ENCODE results near the gene RESF1. TPM values are rescaled to one million over a fixed set of nuclear protein-coding genes. Genes with fewer than 3 reads are reported as not detected.
"Not testable (repeated sequence)": the region's sequence is repeated elsewhere in the genome, so short reads cannot be mapped to it uniquely, and the experiment has no call there.

RESF1 gene
- total RNA-seq, 2 donors from 2014 or later: 20.8 to 34.2 TPM

DNA sequence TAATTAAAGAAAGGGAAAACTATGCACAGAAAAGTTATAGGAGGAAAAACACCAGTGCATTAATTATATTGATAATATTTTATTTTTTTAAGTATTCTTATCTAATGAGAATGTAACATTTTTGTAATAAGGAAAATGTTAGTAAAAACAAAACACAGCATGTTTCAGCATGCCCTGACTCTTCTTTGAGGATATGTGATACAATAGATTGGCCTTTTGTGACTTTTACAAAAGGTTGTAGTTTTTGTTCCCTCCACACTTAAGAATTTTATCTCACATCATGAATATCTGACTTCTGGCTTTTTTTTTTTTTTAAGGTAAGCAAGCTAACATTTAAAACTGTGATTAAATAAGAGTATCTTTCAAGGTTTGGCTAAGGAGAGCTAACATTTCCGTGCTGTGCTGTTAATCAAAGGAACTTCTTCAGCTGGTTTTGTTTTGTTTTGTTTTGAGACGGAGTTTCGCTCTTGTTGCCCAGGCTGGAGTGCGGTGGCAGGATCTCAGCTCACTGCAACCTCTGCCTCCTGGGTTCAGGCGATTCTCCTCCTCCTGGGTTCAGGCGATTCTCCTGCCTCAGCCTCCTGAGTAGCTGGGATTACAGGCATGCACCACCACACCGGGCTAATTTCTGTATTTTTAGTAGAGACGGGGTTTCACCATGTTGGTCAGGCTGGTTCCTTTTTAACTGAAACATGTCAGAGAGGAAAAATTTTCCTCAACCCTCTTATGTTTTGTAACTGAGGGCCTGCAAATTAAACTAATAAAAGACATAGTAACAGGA, 30.8 kb upstream of the RESF1 start:
- TF ChIP-seq, protein P1, sequence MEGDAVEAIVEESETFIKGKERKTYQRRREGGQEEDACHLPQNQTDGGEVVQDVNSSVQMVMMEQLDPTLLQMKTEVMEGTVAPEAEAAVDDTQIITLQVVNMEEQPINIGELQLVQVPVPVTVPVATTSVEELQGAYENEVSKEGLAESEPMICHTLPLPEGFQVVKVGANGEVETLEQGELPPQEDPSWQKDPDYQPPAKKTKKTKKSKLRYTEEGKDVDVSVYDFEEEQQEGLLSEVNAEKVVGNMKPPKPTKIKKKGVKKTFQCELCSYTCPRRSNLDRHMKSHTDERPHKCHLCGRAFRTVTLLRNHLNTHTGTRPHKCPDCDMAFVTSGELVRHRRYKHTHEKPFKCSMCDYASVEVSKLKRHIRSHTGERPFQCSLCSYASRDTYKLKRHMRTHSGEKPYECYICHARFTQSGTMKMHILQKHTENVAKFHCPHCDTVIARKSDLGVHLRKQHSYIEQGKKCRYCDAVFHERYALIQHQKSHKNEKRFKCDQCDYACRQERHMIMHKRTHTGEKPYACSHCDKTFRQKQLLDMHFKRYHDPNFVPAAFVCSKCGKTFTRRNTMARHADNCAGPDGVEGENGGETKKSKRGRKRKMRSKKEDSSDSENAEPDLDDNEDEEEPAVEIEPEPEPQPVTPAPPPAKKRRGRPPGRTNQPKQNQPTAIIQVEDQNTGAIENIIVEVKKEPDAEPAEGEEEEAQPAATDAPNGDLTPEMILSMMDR (IDR thresholded peaks at IDR 0.05): no peak
- DNase-seq: no peak
- intact Hi-C loops (cut with DNase I): no loop called here

DNA sequence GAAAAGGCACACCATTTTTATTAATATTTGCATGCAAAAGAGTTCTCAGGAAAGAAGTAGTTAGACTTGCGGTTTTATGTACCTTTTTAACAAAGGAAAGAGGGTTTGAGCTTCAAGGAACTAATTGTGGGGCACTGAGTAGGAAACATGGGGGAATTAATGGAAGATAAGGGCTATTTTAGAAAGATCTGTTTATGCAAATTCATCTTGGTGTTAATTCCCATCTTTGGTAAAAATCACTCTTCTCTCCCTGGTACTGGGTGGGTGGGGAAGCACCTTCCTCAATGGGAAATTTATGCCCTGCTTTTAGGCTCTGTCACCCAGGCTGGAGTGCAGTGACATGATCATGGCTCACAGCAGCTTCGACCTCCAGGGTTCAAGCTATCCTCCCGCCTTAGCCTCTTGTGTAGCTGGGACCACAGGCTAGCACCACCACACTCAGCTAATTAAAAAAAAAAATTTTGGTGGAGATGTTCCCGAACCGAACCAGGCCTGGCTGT, 30.1 kb upstream of the RESF1 start:
- no peak overlapping the region for H3K27ac ChIP-seq

More for the DNA sequence above, 30.8 kb upstream of the RESF1 start:
- H3K36me3 ChIP-seq: no peaks in the 10 kb centered on the region
- no peaks in the 10 kb centered on the region for H3K4me1 ChIP-seq
- H3K27me3 ChIP-seq: no peaks in the 10 kb centered on the region
- no peak overlapping the region for H3K27ac ChIP-seq
- no peaks in the 10 kb centered on the region for H3K9me3 ChIP-seq
- no peak overlapping the region for H3K9ac ChIP-seq (ENCODE audit: low read depth in 2 of 2, low read length in 2 of 2)
- no peak overlapping the region for H3K4me3 ChIP-seq

DNA sequence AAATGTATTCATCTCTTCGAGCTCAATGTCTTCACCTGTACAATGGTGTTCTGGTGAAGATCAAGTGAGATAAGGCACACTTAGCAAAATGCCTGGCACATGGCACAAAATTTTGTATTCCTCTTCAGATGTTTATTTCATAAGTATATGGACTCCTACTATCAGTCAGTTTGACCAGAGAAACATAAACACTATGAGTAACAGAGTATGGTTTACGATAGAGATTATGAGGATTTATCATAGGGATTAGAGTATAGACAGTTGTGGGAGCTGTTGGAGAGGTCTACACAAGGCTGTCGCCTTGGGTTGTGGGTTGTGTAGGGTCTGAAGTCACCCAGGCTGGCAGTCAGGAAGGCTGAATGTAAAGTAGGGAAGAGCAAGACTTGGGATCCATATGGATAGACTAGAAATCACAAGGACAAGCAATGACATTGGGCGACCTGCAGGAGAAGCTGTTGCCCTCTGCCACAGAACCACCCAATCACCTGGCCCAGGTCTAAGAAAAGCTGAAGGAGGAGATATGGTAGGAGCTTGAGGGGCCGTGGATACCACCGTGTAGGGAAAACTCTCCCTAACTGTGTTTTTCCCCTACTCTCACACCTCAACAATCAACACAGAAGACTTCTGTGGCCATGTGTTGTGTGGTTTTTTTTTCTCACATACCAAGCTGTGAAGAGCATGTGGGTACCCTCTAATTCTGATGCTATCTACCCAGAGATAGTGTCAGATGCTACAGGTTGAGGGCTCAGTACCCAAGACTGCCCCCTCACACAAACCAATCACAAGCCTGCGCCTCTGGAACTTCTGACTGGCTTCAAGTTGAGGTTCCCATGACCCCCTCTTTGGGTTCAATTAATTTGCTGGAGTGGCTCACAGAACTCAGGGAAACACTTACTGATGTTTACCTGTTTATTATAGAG, 27.2 kb upstream of the RESF1 start:
- DNase-seq: no peak
- H3K36me3 ChIP-seq: no peaks in the 10 kb centered on the region
- H3K9ac ChIP-seq (ENCODE audit: low read depth in 2 of 2, low read length in 2 of 2): no peak overlapping the region
- TF ChIP-seq, protein P1 (IDR thresholded peaks at IDR 0.05): no peak
- no peak overlapping the region for H3K27ac ChIP-seq
- intact Hi-C loops (cut with DNase I): no loop called here
- no peaks in the 10 kb centered on the region for H3K9me3 ChIP-seq
- H3K27me3 ChIP-seq: no peaks in the 10 kb centered on the region
- no peaks in the 10 kb centered on the region for H3K4me1 ChIP-seq
- H3K4me3 ChIP-seq: no peak overlapping the region

More for the DNA sequence above, 30.1 kb upstream of the RESF1 start:
- intact Hi-C loops (cut with DNase I): no loop called here
- H3K9me3 ChIP-seq: no peaks in the 10 kb centered on the region
- H3K27me3 ChIP-seq: no peaks in the 10 kb centered on the region
- no peak overlapping the region for H3K4me3 ChIP-seq
- H3K9ac ChIP-seq (ENCODE audit: low read depth in 2 of 2, low read length in 2 of 2): no peak overlapping the region
- H3K4me1 ChIP-seq: no peaks in the 10 kb centered on the region
- no peaks in the 10 kb centered on the region for H3K36me3 ChIP-seq
- TF ChIP-seq, protein P1 (IDR thresholded peaks at IDR 0.05): no peak
- DNase-seq: no peak

DNA sequence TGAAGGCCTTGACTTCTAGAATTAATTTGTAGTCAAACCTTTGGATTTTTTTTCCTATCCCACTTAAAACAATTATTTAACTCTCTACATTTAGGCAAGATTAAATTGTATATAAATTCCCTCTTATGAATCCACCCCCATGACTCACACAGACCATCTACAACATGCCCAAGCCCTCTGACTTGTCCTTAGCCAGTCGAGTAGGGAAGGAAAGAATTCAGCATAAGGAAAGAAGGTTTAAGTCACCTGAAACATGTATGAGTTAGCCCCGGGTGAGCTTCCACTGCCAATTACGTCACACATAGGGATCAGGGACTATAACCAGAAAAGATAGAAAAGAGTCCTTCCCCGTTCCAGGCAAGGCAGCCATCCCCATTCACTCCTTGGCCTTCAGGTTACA, 14.9 kb upstream of the RESF1 start:
- Histone ChIP-seq H3K9ac (ENCODE audit: low read depth in 2 of 2, low read length in 2 of 2) (no peak overlapping the region), H3K9me3 (no peaks in the 10 kb centered on the region), H3K27me3 (no peaks in the 10 kb centered on the region), H3K27ac (no peak overlapping the region), H3K4me3 (no peak overlapping the region), H3K36me3 (no peaks in the 10 kb centered on the region), H3K4me1 (no peaks in the 10 kb centered on the region)
- DNase-seq: no peak
- TF ChIP-seq, protein P1 (IDR thresholded peaks at IDR 0.05): no peak
- intact Hi-C loops (cut with DNase I): no loop called here

DNA sequence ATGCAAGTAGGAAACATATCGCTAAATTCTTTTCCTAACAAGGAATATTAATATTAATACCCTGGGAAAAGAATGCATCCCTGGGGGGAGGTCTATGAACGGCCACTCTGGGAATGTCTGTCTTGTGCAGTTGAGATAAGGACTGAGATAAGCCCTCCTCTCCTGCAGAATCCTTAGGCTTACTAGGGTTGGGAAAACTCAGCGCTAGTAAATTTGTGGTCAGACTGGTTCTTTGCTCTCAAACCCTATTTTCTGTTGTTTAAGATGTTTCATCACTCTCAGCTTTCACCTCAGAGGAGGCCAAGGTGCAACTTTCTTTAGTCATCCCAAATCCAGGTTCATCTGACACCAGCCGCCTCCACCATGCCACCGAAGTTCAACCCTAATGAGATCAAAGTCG, 11.2 kb upstream of the RESF1 start:
- Histone ChIP-seq H3K4me3 (no peak overlapping the region), H3K36me3 (no peaks in the 10 kb centered on the region), H3K9ac (ENCODE audit: low read depth in 2 of 2, low read length in 2 of 2) (no peak overlapping the region), H3K27me3 (no peaks in the 10 kb centered on the region), H3K27ac (no peak overlapping the region), H3K9me3 (no peaks in the 10 kb centered on the region), H3K4me1 (no peaks in the 10 kb centered on the region)
- DNase-seq: no peak
- intact Hi-C loops (cut with DNase I): no loop called here
- TF ChIP-seq, protein P1 (IDR thresholded peaks at IDR 0.05): no peak

DNA sequence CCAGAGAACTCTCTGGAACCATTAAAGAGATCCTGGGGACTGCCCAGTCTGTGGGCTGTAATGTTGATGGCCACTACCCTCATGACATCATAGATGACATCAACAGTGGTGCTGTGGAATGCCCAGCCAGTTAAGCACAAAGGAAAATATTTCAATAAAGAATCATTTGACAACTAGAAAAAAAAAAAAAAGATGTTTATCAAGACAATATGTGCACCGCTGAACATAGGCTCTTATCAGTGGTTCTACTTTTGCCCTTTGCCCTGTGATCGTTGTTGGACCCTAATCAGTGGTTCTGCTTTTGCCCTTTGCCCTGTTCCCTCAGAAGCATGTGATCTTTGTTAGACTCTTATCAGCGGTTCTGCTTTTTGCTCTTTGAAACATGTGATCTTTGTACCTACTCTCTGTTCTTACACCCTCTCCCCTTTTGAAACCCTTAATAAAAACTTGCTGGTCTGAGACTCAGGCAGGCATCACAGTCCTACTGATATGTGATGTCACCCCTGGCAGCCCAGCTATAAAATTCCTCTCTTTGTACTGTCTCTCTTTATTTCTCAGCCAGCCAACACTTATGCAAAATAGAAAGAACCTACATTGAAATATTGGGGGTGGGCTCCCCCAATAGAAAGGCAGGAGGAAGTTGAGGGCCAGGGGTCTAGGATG, 10.4 kb upstream of the RESF1 start:
- H3K4me1 ChIP-seq; H3K4me3 ChIP-seq; DNase-seq; H3K27ac ChIP-seq; H3K9ac ChIP-seq (ENCODE audit: low read depth in 2 of 2, low read length in 2 of 2); intact Hi-C loops (cut with DNase I); H3K27me3 ChIP-seq; H3K9me3 ChIP-seq; H3K36me3 ChIP-seq: not testable (repeated sequence)
